ENCODE data around the gene FOXN3.

- TF ChIP-seq CTCF (IDR thresholded peaks at IDR 0.05; ENCODE audit: low read depth, low read length) (no peak), EZH2phosphoT487 (IDR thresholded peaks at IDR 0.05; ENCODE audit: low read depth) (no peak)
Observed at GRCh38 chr14:89353766-89354113, 63.3 kb downstream of the FOXN3 start.

Measured in OCI-LY3 (cell line).